Nephron progenitor cell (in vitro differentiated cells): ENCODE data around the gene PTPN4.

Source experiments
- DNase-seq: peaks from one replicate; pipeline ENCODE4 v3.0.0; 2021
- H3K27ac Mint-ChIP-seq: 2 replicates; pipeline ENCODE4 v1.8.0; 2021; ENCODE audit warnings: mild to moderate bottlenecking, moderate library complexity, mixed read lengths
- H3K27me3 Mint-ChIP-seq: 2 replicates; pipeline ENCODE4 v1.8.0; 2021; ENCODE audit warnings: mild to moderate bottlenecking, low read depth, mixed read lengths; ENCODE audit not compliant: poor library complexity
- H3K36me3 Mint-ChIP-seq: 2 replicates; pipeline ENCODE4 v1.8.0; 2021; ENCODE audit warnings: low read depth, mixed read lengths
- H3K4me1 Mint-ChIP-seq: 2 replicates; pipeline ENCODE4 v1.8.0; 2021; ENCODE audit warnings: mixed read lengths
- H3K4me3 Mint-ChIP-seq: 2 replicates; pipeline ENCODE4 v1.8.0; 2021; ENCODE audit warnings: mild to moderate bottlenecking, moderate library complexity, mixed read lengths
- H3K9me3 Mint-ChIP-seq: 2 replicates; pipeline ENCODE4 v1.8.0; 2021; ENCODE audit warnings: mild to moderate bottlenecking, moderate library complexity, mixed read lengths
- TF ChIP-seq, protein P1 (sequence below): fragments of 200-600 bp; sonication (generic); IDR thresholded peaks from 2 replicates; pipeline ENCODE4 v1.5.0; 2021; ENCODE audit warnings: antibody characterized with exemption

PTPN4 gene

GRCh38 chr2:119753041-119753929, 6.4 kb upstream of the PTPN4 start:
- peak; percentile 14 for DNase-seq
- H3K9me3 Mint-ChIP-seq = peaks cover 3% of the 10 kb centered on the region

DNA sequence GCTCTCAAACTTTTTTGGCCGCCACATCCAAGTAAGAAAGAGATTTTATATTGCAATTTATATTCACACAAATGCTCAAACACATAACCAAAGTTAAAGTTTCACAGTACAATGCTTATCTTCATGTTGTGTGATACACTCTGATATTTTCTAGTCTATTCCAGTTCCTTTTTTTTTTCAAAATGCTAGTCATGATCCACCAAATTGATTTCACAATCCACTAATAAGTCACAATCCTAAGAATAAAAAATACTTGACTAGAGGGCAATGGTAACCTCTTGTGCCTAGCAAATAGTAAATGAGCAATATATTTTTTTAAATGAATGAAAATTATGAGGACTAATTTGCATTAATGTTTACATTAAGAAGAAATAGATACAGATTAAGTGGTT, 5.8 kb upstream of the PTPN4 start:
- Mint-ChIP-seq H3K36me3 (no peaks in the 10 kb centered on the region), H3K4me1 (peaks cover 7% of the 10 kb centered on the region), H3K27ac (no peak overlapping the region), H3K4me3 (no peak overlapping the region), H3K27me3 (peaks cover 14% of the 10 kb centered on the region), H3K9me3 (peaks cover 3% of the 10 kb centered on the region)
- no peak for DNase-seq
- TF ChIP-seq, protein P1, sequence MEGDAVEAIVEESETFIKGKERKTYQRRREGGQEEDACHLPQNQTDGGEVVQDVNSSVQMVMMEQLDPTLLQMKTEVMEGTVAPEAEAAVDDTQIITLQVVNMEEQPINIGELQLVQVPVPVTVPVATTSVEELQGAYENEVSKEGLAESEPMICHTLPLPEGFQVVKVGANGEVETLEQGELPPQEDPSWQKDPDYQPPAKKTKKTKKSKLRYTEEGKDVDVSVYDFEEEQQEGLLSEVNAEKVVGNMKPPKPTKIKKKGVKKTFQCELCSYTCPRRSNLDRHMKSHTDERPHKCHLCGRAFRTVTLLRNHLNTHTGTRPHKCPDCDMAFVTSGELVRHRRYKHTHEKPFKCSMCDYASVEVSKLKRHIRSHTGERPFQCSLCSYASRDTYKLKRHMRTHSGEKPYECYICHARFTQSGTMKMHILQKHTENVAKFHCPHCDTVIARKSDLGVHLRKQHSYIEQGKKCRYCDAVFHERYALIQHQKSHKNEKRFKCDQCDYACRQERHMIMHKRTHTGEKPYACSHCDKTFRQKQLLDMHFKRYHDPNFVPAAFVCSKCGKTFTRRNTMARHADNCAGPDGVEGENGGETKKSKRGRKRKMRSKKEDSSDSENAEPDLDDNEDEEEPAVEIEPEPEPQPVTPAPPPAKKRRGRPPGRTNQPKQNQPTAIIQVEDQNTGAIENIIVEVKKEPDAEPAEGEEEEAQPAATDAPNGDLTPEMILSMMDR = no peak

More at GRCh38 chr2:119753041-119753929, 6.4 kb upstream of the PTPN4 start:
- Mint-ChIP-seq H3K27me3 (peaks cover 14% of the 10 kb centered on the region), H3K27ac (no peak overlapping the region), H3K36me3 (no peaks in the 10 kb centered on the region), H3K4me3 (no peak overlapping the region), H3K4me1 (peaks cover under 1% of the 10 kb centered on the region)
- TF ChIP-seq, protein P1 = peak; percentile 57

DNA sequence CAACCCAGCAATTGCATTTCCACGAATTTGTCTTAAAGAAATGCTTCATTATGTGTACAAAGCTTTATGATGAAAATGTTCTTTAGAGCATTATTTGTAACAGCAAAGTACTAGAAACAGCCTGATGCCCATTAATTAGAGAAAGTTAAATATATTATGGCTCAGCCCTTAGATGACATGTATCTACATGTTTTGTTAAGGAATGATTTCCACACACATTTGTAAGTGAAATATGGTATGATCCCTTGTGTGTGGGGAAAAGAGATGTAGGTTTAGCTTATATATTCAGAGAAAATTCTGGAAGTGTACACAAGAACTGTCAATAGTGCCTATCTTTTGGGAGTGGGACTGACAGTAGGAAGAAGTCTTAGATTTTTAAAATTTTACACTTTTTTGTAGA, 3.8 kb upstream of the PTPN4 start:
- TF ChIP-seq, protein P1 = no peak
- no peak overlapping the region for H3K4me3 Mint-ChIP-seq
- no peak for DNase-seq
- H3K9me3 Mint-ChIP-seq = peaks cover 3% of the 10 kb centered on the region
- no peaks in the 10 kb centered on the region for H3K36me3 Mint-ChIP-seq
- peaks cover 9% of the 10 kb centered on the region for H3K27me3 Mint-ChIP-seq
- peaks cover 11% of the 10 kb centered on the region for H3K4me1 Mint-ChIP-seq
- H3K27ac Mint-ChIP-seq = no peak overlapping the region

DNA sequence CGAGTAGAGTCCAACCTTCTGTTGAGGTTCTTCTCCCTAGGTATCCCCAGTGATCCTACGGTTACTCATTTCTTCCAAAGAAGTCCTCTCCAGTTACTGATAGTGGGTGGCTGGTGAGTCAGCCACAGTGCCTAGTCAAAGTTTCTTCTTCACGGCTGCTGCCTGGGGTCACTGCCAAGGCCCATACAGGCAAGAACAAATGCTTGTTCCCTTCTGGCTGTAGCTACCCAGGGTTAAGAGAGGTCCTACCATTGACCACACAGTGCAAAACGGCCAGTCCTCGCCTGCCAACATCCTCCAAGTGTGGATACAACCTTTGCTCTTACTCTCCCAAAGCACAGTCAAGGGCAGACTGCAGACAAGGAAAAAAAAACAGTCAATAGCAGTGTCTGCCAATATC, 2.9 kb upstream of the PTPN4 start:
- DNase-seq = no peak
- H3K27ac Mint-ChIP-seq = no peak overlapping the region
- TF ChIP-seq, protein P1 = no peak
- H3K27me3 Mint-ChIP-seq = peaks cover 4% of the 10 kb centered on the region
- no peaks in the 10 kb centered on the region for H3K36me3 Mint-ChIP-seq
- H3K4me1 Mint-ChIP-seq = peaks cover 18% of the 10 kb centered on the region
- H3K9me3 Mint-ChIP-seq = peaks cover 3% of the 10 kb centered on the region
- H3K4me3 Mint-ChIP-seq = no peak overlapping the region

DNA sequence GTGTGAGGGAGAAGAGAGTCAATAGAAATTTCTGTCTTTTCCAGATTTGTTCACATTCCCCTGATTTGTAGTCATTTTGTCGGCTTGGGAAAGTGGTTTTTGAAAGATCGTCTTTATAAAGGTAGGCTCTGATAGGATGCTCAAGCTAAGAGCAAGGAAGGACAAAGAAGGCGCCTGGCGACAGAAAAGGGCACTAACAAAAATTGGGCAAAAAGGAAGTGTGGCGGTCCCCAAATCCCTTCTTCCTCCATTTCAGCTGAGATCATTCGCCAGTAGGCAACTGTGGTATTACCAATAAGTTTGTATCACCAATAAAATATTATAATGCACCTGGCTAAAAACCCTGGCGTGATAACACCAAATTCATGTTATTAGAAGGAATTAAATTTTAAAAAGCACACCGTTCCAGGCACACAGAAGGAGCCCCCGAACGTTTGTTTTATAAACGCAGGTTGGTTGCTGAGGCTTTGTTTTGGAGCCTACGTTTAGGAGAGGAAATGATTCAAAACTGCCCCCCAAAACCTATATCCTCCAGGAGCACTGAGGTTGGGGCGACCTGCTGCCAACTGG, 756 bp upstream of the PTPN4 start:
- H3K27me3 Mint-ChIP-seq = peaks cover 4% of the 10 kb centered on the region
- DNase-seq = no peak
- no peak overlapping the region for H3K27ac Mint-ChIP-seq
- peaks cover 3% of the 10 kb centered on the region for H3K9me3 Mint-ChIP-seq
- H3K36me3 Mint-ChIP-seq = no peaks in the 10 kb centered on the region
- H3K4me3 Mint-ChIP-seq = peak overlapping the region; percentile 89
- H3K4me1 Mint-ChIP-seq = peaks cover 37% of the 10 kb centered on the region
- TF ChIP-seq, protein P1 = no peak
